GM12892 (cell line): ENCODE measurements around the gene TSNAX.

Experiments used
- POLR2AphosphoS5 ChIP-seq: IDR thresholded peaks from 2 replicates; pipeline ENCODE4 v1.6.1; 2011; ENCODE audit warnings: low read depth, low read length, control low read depth
- TAF1 ChIP-seq: IDR thresholded peaks from 2 replicates; pipeline ENCODE4 v1.6.1; 2011; ENCODE audit warnings: low read depth, mild to moderate bottlenecking, control low read depth, low read length, borderline replicate concordance

DNA sequence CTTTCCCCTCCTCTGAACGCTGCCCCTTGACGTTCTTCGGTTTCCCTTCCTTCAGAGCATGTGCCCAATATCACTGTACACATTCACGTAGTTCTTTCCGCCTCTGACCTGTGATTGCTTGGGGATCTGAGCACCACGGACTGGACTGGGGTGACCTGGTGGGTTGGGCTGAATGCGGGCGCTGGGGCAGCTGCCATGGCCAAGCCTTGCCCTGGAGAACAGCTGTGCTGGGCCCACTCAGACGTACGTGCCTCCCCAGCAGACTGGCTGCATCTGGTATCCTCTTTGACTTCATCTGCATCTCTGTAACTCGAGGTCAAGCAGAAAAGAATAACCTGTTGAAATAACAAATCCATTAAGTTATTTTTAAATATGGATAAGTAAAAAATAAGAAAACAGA, 63.0 kb downstream of the TSNAX start:
- TF ChIP-seq TAF1 (no peak), POLR2AphosphoS5 (no peak)
